Thoracic aorta (tissue), 2 donors: Measurements from ENCODE around the gene RAP1GAP. TPM values are rescaled to one million over a fixed set of nuclear protein-coding genes. Genes with fewer than 3 reads are reported as not detected.

Source experiments
- ATAC-seq: fragments of 150-250 bp; one replicate; pipeline ENCODE4 v1.8.0; 2017; ENCODE audit warnings: low read depth; ENCODE audit not compliant: insufficient number of reproducible peaks, low FRiP score
- DNase-seq: peaks from one replicate; pipeline ENCODE4 v3.0.0-alpha.2; 2020; ENCODE audit warnings: low spot score
- H3K27ac ChIP-seq, 2 donors: fragments of 200-600 bp; sonication (generic); 1 replicate in 1 of 2; 2 replicates in 1 of 2; pipeline ENCODE4 v1.5.1; 2016; ENCODE audit warnings: mild to moderate bottlenecking in 2 of 2, moderate library complexity in 2 of 2
- H3K27me3 ChIP-seq: fragments of 200-600 bp; sonication (generic); replicated peaks from 2 replicates; pipeline ENCODE4 v1.6.0; 2016; ENCODE audit warnings: mild to moderate bottlenecking; ENCODE audit not compliant: insufficient read depth
- H3K36me3 ChIP-seq: fragments of 200-600 bp; sonication (generic); one replicate; pipeline ENCODE4 v1.5.1; 2016
- H3K4me1 ChIP-seq, 2 donors: fragments of 200-600 bp; sonication (generic); 1 replicate in 1 of 2; 2 replicates in 1 of 2; pipeline versions ENCODE4 v1.5.1 to v1.6.0; 2016; ENCODE audit warnings: low read depth in 2 of 2, mild to moderate bottlenecking in 1 of 2; ENCODE audit not compliant: control insufficient read depth in 1 of 2
- H3K4me3 ChIP-seq: fragments of 200-600 bp; sonication (generic); 2 replicates; pipeline ENCODE4 v1.5.1; 2016; ENCODE audit warnings: mild to moderate bottlenecking
- H3K9me3 ChIP-seq: fragments of 200-600 bp; sonication (generic); 2 replicates; pipeline ENCODE4 v1.5.1; 2016
- CTCF ChIP-seq: fragments of 200-600 bp; sonication (generic); IDR thresholded peaks from one replicate; pipeline ENCODE4 v1.5.1; 2019; ENCODE audit warnings: antibody characterized with exemption
- total RNA-seq, 2 donors: library from RNA; depleted of rRNA; stranded (reverse); fragments of >200 nt; gene quantifications; one replicate each; pipeline versions ENCODE4 v1.1.0 to v1.2.3, GENCODE V29; 2016

The RAP1GAP gene
- total RNA-seq, 2 donors from 2014 or later = 0.27 to 0.92 TPM

GRCh38 chr1:21622466-21623315, 46.5 kb downstream of the RAP1GAP start:
- no peaks in the 10 kb centered on the region for H3K27me3 ChIP-seq
- no peaks in the 10 kb centered on the region for H3K36me3 ChIP-seq
- DNase-seq (no peak), ATAC-seq (no peak)
- no peak overlapping the region for H3K27ac ChIP-seq
- peaks cover 0 to 8% of the 10 kb centered on the region in 2 donors for H3K4me1 ChIP-seq
- no peak for TF ChIP-seq CTCF
- H3K4me3 ChIP-seq = no peak overlapping the region
- no peaks in the 10 kb centered on the region for H3K9me3 ChIP-seq

- Histone ChIP-seq H3K4me3 (no peak overlapping the region), H3K9me3 (no peaks in the 10 kb centered on the region), H3K27ac (no peak overlapping the region), H3K36me3 (no peaks in the 10 kb centered on the region), H3K4me1 (peaks cover 0 to 8% of the 10 kb centered on the region in 2 donors), H3K27me3 (no peaks in the 10 kb centered on the region)
- ATAC-seq (no peak), DNase-seq (no peak)
- TF ChIP-seq CTCF = no peak
Observed at GRCh38 chr1:21621761-21622436, 47.3 kb downstream of the RAP1GAP start.

GRCh38 chr1:21621051-21621450, 48.1 kb downstream of the RAP1GAP start:
- Histone ChIP-seq H3K36me3 (no peaks in the 10 kb centered on the region), H3K27me3 (no peaks in the 10 kb centered on the region), H3K4me3 (no peak overlapping the region), H3K27ac (no peak overlapping the region), H3K4me1 (peaks cover 0 to 8% of the 10 kb centered on the region in 2 donors), H3K9me3 (no peaks in the 10 kb centered on the region)
- DNase-seq = no peak
- no peak for ATAC-seq
- TF ChIP-seq CTCF = no peak

GRCh38 chr1:21620496-21620895, 48.7 kb downstream of the RAP1GAP start:
- no peak for TF ChIP-seq CTCF
- H3K4me1 ChIP-seq = peaks cover 0 to 8% of the 10 kb centered on the region in 2 donors
- H3K36me3 ChIP-seq = no peaks in the 10 kb centered on the region
- no peak for ATAC-seq
- no peaks in the 10 kb centered on the region for H3K27me3 ChIP-seq
- no peak overlapping the region for H3K27ac ChIP-seq
- H3K4me3 ChIP-seq = no peak overlapping the region
- DNase-seq = no peak
- H3K9me3 ChIP-seq = no peaks in the 10 kb centered on the region

- H3K36me3 ChIP-seq = no peaks in the 10 kb centered on the region
- DNase-seq (no peak), ATAC-seq (no peak)
- H3K4me1 ChIP-seq = peaks cover 0 to 8% of the 10 kb centered on the region in 2 donors
- H3K27ac ChIP-seq = no peak overlapping the region
- H3K27me3 ChIP-seq = no peaks in the 10 kb centered on the region
- no peak overlapping the region for H3K4me3 ChIP-seq
- no peak for TF ChIP-seq CTCF
- no peaks in the 10 kb centered on the region for H3K9me3 ChIP-seq
Observed at GRCh38 chr1:21620011-21620410, 49.1 kb downstream of the RAP1GAP start.
